SK-N-SH treated with all-trans-retinoic acid at 6 μM for 48 hours (cell line): Measurements from ENCODE around the gene ADGRB3.

Experiments
- BACH2 ChIP-seq: fragments of 250-450 bp; sonication (Bioruptor Pico); IDR thresholded peaks from 2 replicates; pipeline ENCODE4 v1.9.0; 2021; ENCODE audit warnings: mild to moderate bottlenecking, borderline replicate concordance
- CREB5 ChIP-seq: fragments of 250-450 bp; sonication (Bioruptor Pico); IDR thresholded peaks from 2 replicates; pipeline ENCODE4 v1.5.1; 2020; ENCODE audit warnings: low read depth, mild to moderate bottlenecking, moderate library complexity
- ZNF8 ChIP-seq: fragments of 450-650 bp; formaldehyde crosslinking; IDR thresholded peaks from 2 replicates; pipeline ENCODE4 v1.5.0; 2020; ENCODE audit warnings: mild to moderate bottlenecking, moderate library complexity

GRCh38 chr6:69129046-69129445 is 494.0 kb downstream of the ADGRB3 start:
- TF ChIP-seq ZNF8: no peak
- no peak for TF ChIP-seq BACH2 (CRISPR knock-in tag)
- no peak for TF ChIP-seq CREB5 (CRISPR knock-in tag)
